HCT116 (cell line): Measurements from ENCODE around the gene ENOX1. TPM values are rescaled to one million over a fixed set of nuclear protein-coding genes. Genes with fewer than 3 reads are reported as not detected.

Source experiments
- ATAC-seq: fragments of 200-7000 bp; cut with Tn5 transposase; 2 replicates; pipeline ENCODE4 v1.9.1; 2020; ENCODE audit warnings: mild to moderate bottlenecking, moderate library complexity
- BruUV-seq: library from RNA; stranded (reverse); fragments of 400-500 nt; replicated peaks from 2 replicates; lab custom pipeline; 2021; lab: Mats Ljungman, UMichigan
- CTCF ChIA-PET: fragments of 300-600 bp; sonication (Branson Sonifier 250); formaldehyde crosslinking; loops from one replicate; lab custom pipeline; 2021; ENCODE audit warnings: antibody characterized with exemption; lab: Charles Lee
- POLR2A ChIA-PET: fragments of 300-600, 350-600 bp; sonication (Branson Sonifier 250); formaldehyde crosslinking; loops from one replicate; lab custom pipeline; 2021; ENCODE audit warnings: antibody characterized with exemption; lab: Charles Lee
- RAD21 ChIA-PET, 2 experiments: fragments of 300-600 bp; sonication (Branson Sonifier 250); formaldehyde crosslinking; loops; one replicate each; lab custom pipeline; 2023; ENCODE audit warnings: low total read pairs in 2 of 2; ENCODE audit not compliant: uncharacterized antibody in 2 of 2, unreplicated experiment in 2 of 2, low non-redundant PET in 1 of 2; lab: Charles Lee
- DNase-seq: peaks from one replicate; pipeline ENCODE4 v3.0.0-alpha.2; 2010; ENCODE audit warnings: low read depth, low spot score
- H2AFZ ChIP-seq: fragments of 200-600 bp; shearing (Covaris generic), sonication (generic); 2 replicates; pipeline ENCODE4 v1.6.1; 2017; ENCODE audit warnings: low read depth, mixed run types, mixed read lengths, antibody characterized with exemption, low read length; ENCODE audit not compliant: poor library complexity, severe bottlenecking
- H3K27ac ChIP-seq: 2 replicates; pipeline ENCODE4 v1.5.1; 2012; ENCODE audit warnings: low read depth, low read length
- H3K27me3 ChIP-seq: fragments of 200-600 bp; sonication (generic); 2 replicates; pipeline ENCODE4 v1.6.1; 2016; ENCODE audit warnings: mixed run types, low read length, mixed read lengths; ENCODE audit not compliant: insufficient read depth
- H3K36me3 ChIP-seq, 2 experiments: fragments of 200-500 bp in 1 of 2; fragments of 200-600 bp in 1 of 2; sonication (Bioruptor generic) in 1 of 2; sonication (generic) in 1 of 2; 2 replicates each; pipeline versions ENCODE4 v1.5.1 to v1.6.1; 2014 to 2016; ENCODE audit warnings: low read length in 2 of 2, inconsistent platforms in 1 of 2, mixed read lengths in 1 of 2, mixed run types in 1 of 2; ENCODE audit not compliant: insufficient read depth in 2 of 2, control insufficient read depth in 1 of 2
- H3K4me1 ChIP-seq, 2 experiments: fragments of 200-600 bp in 1 of 2; sonication (generic) in 1 of 2; 2 replicates each; pipeline versions ENCODE4 v1.5.1 to v1.6.1; 2012 to 2017; ENCODE audit warnings: low read length in 2 of 2, inconsistent platforms in 1 of 2, mild to moderate bottlenecking in 1 of 2, mixed read lengths in 1 of 2, mixed run types in 1 of 2, moderate library complexity in 1 of 2; ENCODE audit not compliant: insufficient read depth in 2 of 2, control insufficient read depth in 1 of 2
- H3K4me2 ChIP-seq: fragments of 200-600 bp; sonication (generic); 2 replicates; pipeline ENCODE4 v1.6.1; 2017; ENCODE audit warnings: mixed run types, low read length, mixed read lengths
- H3K4me3 ChIP-seq, 2 experiments: fragments of 200-600 bp in 1 of 2; sonication (generic) in 1 of 2; replicated peaks in 1 of 2; 2 replicates each; pipeline ENCODE4 v1.5.1; 2011 to 2016; ENCODE audit warnings: low read length in 2 of 2, control low read depth in 1 of 2, low read depth in 1 of 2, mild to moderate bottlenecking in 1 of 2, mixed read lengths in 1 of 2, mixed run types in 1 of 2
- H3K79me2 ChIP-seq: fragments of 200-600 bp; sonication (generic); 2 replicates; pipeline ENCODE4 v1.6.1; 2017; ENCODE audit warnings: mild to moderate bottlenecking, mixed run types, low read length, moderate library complexity, mixed read lengths; ENCODE audit not compliant: insufficient read depth
- H3K9ac ChIP-seq: fragments of 200-600 bp; sonication (generic); 2 replicates; pipeline ENCODE4 v1.6.1; 2016; ENCODE audit warnings: low read length, mixed read lengths
- H3K9me2 ChIP-seq: fragments of 200-600 bp; sonication (generic), shearing (Covaris generic); 2 replicates; pipeline ENCODE4 v1.6.1; 2017; ENCODE audit warnings: mixed run types, mild to moderate bottlenecking, moderate library complexity; ENCODE audit not compliant: insufficient read depth
- H3K9me3 ChIP-seq, 2 experiments: fragments of 200-500 bp in 1 of 2; fragments of 200-600 bp in 1 of 2; sonication (Bioruptor generic) in 1 of 2; sonication (generic) in 1 of 2; 2 replicates each; pipeline ENCODE4 v1.6.1; 2014 to 2017; ENCODE audit warnings: low read length in 2 of 2, mixed read lengths in 2 of 2, inconsistent platforms in 1 of 2, low read depth in 1 of 2, mild to moderate bottlenecking in 1 of 2, mixed run types in 1 of 2, moderate library complexity in 1 of 2; ENCODE audit not compliant: control insufficient read depth in 1 of 2, insufficient read depth in 1 of 2
- H4K20me1 ChIP-seq: fragments of 200-600 bp; sonication (generic), shearing (Covaris generic); 2 replicates; pipeline ENCODE4 v1.6.1; 2017; ENCODE audit warnings: mixed run types, mild to moderate bottlenecking, moderate library complexity; ENCODE audit not compliant: insufficient read depth
- CBX3 ChIP-seq: IDR thresholded peaks from 2 replicates; pipeline ENCODE4 v1.6.1; 2012; ENCODE audit warnings: low read depth
- CEBPB ChIP-seq: IDR thresholded peaks from 2 replicates; pipeline ENCODE4 v1.6.1; 2012; ENCODE audit warnings: low read depth
- ELF1 ChIP-seq: IDR thresholded peaks from 2 replicates; pipeline ENCODE4 v1.6.1; 2012; ENCODE audit warnings: low read depth, borderline replicate concordance
- EZH2phosphoT487 ChIP-seq: fragments of 200-600 bp; IDR thresholded peaks from 2 replicates; pipeline ENCODE4 v1.6.1; 2018; ENCODE audit warnings: antibody characterized with exemption, borderline replicate concordance
- FOSL1 ChIP-seq: IDR thresholded peaks from 2 replicates; pipeline ENCODE4 v1.6.1; 2012; ENCODE audit warnings: low read depth
- MAX ChIP-seq: IDR thresholded peaks from 2 replicates; pipeline ENCODE4 v1.6.1; 2012
- POLR2AphosphoS5 ChIP-seq: IDR thresholded peaks from 2 replicates; pipeline ENCODE4 v1.6.1; 2011; ENCODE audit warnings: mild to moderate bottlenecking, low read depth, low read length, moderate library complexity
- SP1 ChIP-seq: IDR thresholded peaks from 2 replicates; pipeline ENCODE4 v1.6.1; 2012; ENCODE audit warnings: low read depth
- SRF ChIP-seq: IDR thresholded peaks from 2 replicates; pipeline ENCODE4 v1.6.1; 2012; ENCODE audit warnings: low read depth
- ZFX ChIP-seq: fragments of 450-650 bp; IDR thresholded peaks from 2 replicates; pipeline ENCODE4 v1.6.1; 2017
- ZNF274 ChIP-seq: fragments of 200-500 bp; sonication (Bioruptor generic); IDR thresholded peaks from 2 replicates; pipeline ENCODE4 v1.6.1; 2014; ENCODE audit warnings: mild to moderate bottlenecking, low read depth, low read length, inconsistent platforms
- intact Hi-C: fragments of 100-400 bp; cut with micrococcal nuclease; formaldehyde crosslinking; loops from 2 replicates; pipeline ENCODE4 v1.10.0; 2022
- total RNA-seq: library from RNA; stranded (reverse); gene quantifications from one replicate; pipeline ENCODE4 v1.2.1, GENCODE V29; 2021; ENCODE audit not compliant: unreplicated experiment
- TF ChIP-seq, protein P1 (sequence below): IDR thresholded peaks from 2 replicates; pipeline ENCODE4 v1.6.1; 2011; ENCODE audit warnings: mild to moderate bottlenecking, low read length, moderate library complexity; ENCODE audit not compliant: insufficient replicate concordance; ENCODE audit errors: extremely low read depth
- TF ChIP-seq, protein P2 (sequence below): IDR thresholded peaks from 2 replicates; pipeline ENCODE4 v1.6.1; 2012

The ENOX1 gene
- total RNA-seq, 1 experiment from 2014 or later: 4.5 TPM

DNA sequence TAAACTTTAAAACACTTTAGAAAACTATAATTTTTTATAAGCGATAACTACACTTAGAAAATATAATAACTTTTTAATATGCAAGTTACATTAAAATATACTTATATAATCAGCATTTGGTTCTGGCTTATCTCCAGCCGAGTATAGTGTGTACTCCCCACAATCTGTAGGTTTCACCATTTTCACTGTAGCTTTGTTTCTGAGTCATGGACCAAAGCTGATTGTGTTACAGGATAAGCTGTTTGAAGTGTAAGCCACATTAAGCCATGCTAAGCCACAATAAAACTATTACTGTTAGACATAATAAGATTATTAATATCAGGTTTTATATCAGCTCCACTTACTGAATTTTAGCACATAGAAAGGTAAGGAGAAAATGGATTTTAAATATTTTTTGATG lies 48.9 kb upstream of the ENOX1 start:
- DNase-seq: no peak
- Histone ChIP-seq H3K9me3 (no peaks in the 10 kb centered on the region), H3K36me3 (no peaks in the 10 kb centered on the region), H3K27me3 (no peaks in the 10 kb centered on the region), H3K79me2 (no peaks in the 10 kb centered on the region), H4K20me1 (no peaks in the 10 kb centered on the region), H3K4me3 (no peak overlapping the region), H3K4me1 (no peaks in the 10 kb centered on the region), H3K9me2 (no peaks in the 10 kb centered on the region)
- ChIA-PET POLR2A (no interaction called here), CTCF (no interaction called here)
- ATAC-seq: no peak
- TF ChIP-seq EZH2phosphoT487 (no peak), CEBPB (no peak), ZFX (no peak), SP1 (no peak), ELF1 (no peak), CBX3 (no peak), POLR2AphosphoS5 (no peak), ZNF274 (no peak), MAX (no peak), FOSL1 (no peak), SRF (no peak)
- TF ChIP-seq, protein P1, sequence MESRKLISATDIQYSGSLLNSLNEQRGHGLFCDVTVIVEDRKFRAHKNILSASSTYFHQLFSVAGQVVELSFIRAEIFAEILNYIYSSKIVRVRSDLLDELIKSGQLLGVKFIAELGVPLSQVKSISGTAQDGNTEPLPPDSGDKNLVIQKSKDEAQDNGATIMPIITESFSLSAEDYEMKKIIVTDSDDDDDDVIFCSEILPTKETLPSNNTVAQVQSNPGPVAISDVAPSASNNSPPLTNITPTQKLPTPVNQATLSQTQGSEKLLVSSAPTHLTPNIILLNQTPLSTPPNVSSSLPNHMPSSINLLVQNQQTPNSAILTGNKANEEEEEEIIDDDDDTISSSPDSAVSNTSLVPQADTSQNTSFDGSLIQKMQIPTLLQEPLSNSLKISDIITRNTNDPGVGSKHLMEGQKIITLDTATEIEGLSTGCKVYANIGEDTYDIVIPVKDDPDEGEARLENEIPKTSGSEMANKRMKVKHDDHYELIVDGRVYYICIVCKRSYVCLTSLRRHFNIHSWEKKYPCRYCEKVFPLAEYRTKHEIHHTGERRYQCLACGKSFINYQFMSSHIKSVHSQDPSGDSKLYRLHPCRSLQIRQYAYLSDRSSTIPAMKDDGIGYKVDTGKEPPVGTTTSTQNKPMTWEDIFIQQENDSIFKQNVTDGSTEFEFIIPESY: no peak
- TF ChIP-seq, protein P2, sequence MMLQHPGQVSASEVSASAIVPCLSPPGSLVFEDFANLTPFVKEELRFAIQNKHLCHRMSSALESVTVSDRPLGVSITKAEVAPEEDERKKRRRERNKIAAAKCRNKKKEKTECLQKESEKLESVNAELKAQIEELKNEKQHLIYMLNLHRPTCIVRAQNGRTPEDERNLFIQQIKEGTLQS: no peak
- TF ChIP-seq, all 23 proteins: peak for 0
- intact Hi-C loops: no loop called here
- no peak overlapping the region for H3K4me2 ChIP-seq
- no TSS peak for BruUV-seq
- no peak overlapping the region for H3K9ac ChIP-seq
- RAD21 ChIA-PET: no interaction called here
- H3K27ac ChIP-seq: no peak overlapping the region
- H2AFZ ChIP-seq: no peak overlapping the region
